HepG2 (cell line): ENCODE measurements around the gene CAMK2D. TPM values are rescaled to one million over a fixed set of nuclear protein-coding genes. Genes with fewer than 3 reads are reported as not detected.

Source experiments
- ATAC-seq: fragments of 200-7000 bp; cut with Tn5 transposase; 3 replicates; pipeline ENCODE4 v1.9.1; 2020; ENCODE audit warnings: mild to moderate bottlenecking, moderate library complexity
- BruUV-seq: library from RNA; stranded (reverse); fragments of 400-500 nt; replicated peaks from 2 replicates; lab custom pipeline; 2021; lab: Mats Ljungman, UMichigan
- CTCF ChIA-PET: fragments of 300-600 bp; formaldehyde crosslinking; extraction: SDS; loops from one replicate; lab custom pipeline; 2021; ENCODE audit warnings: low total read pairs, inconsistent platforms, low intra/inter-chr PET ratio; lab: Yijun Ruan, JAX
- POLR2A ChIA-PET: fragments of 350-600 bp; sonication (Branson Sonifier 250); formaldehyde crosslinking; loops from one replicate; lab custom pipeline; 2020; ENCODE audit warnings: antibody characterized with exemption, inconsistent platforms; lab: Yijun Ruan, JAX
- DNase-seq: peaks from one replicate; pipeline ENCODE4 v3.0.0-alpha.2; 2015; ENCODE audit warnings: low spot score
- FAIRE-seq: peaks from 3 replicates; lab custom pipeline; 2011; peaks lifted over from hg19 to GRCh38; lab: Jason Lieb, UNC
- H2AFZ ChIP-seq: one replicate; pipeline ENCODE4 v1.6.1; 2011; ENCODE audit warnings: low read length, inconsistent platforms
- H3K27ac ChIP-seq: fragments of 300-600 bp; 3 replicates; pipeline ENCODE4 v1.8.0; 2011; ENCODE audit warnings: mixed run types, mild to moderate bottlenecking, mixed read lengths, low read length, inconsistent platforms; ENCODE audit not compliant: insufficient read depth; ENCODE audit errors: extremely low read length
- H3K27me3 ChIP-seq, 2 experiments: fragments of 200-600 bp in 1 of 2; 2 replicates in 1 of 2; 3 replicates in 1 of 2; pipeline versions ENCODE4 v1.6.0 to v1.8.0; 2011; ENCODE audit warnings: low read length in 2 of 2, mild to moderate bottlenecking in 2 of 2, moderate library complexity in 2 of 2, inconsistent platforms in 1 of 2; ENCODE audit not compliant: insufficient read depth in 2 of 2, control insufficient read depth in 1 of 2
- H3K36me3 ChIP-seq, 2 experiments: fragments of 200-600 bp in 1 of 2; replicated peaks in 1 of 2; 2 replicates in 1 of 2; 3 replicates in 1 of 2; pipeline versions ENCODE4 v1.5.1 to v1.8.0; 2011; ENCODE audit warnings: low read length in 2 of 2, inconsistent platforms in 1 of 2; ENCODE audit not compliant: insufficient read depth in 2 of 2, control insufficient read depth in 1 of 2
- H3K4me1 ChIP-seq: 2 replicates; pipeline ENCODE4 v1.5.1; 2012; ENCODE audit warnings: low read length, inconsistent platforms; ENCODE audit not compliant: insufficient read depth
- H3K4me2 ChIP-seq: 2 replicates; pipeline ENCODE4 v1.6.0; 2011; ENCODE audit warnings: low read depth, low read length, inconsistent platforms
- H3K4me3 ChIP-seq, 3 experiments: fragments of 200-600 bp in 1 of 3; sonication (generic), shearing (Covaris generic) in 1 of 3; replicated peaks in 1 of 3; 2 replicates each; pipeline ENCODE4 v1.5.1; 2011 to 2016; ENCODE audit warnings: low read length in 3 of 3, inconsistent platforms in 2 of 3, low read depth in 2 of 3, mild to moderate bottlenecking in 2 of 3, control low read depth in 1 of 3, mixed read lengths in 1 of 3; ENCODE audit not compliant: insufficient read depth in 1 of 3
- H3K79me2 ChIP-seq: one replicate; pipeline ENCODE4 v1.6.1; 2011; ENCODE audit warnings: low read length, inconsistent platforms; ENCODE audit not compliant: insufficient read depth
- H3K9ac ChIP-seq: 2 replicates; pipeline ENCODE4 v1.6.0; 2011; ENCODE audit warnings: mild to moderate bottlenecking, low read depth, low read length, inconsistent platforms; ENCODE audit not compliant: insufficient read depth
- H3K9me3 ChIP-seq: 2 replicates; pipeline ENCODE4 v1.5.1; 2012; ENCODE audit warnings: mild to moderate bottlenecking, low read length
- H4K20me1 ChIP-seq: 2 replicates; pipeline ENCODE4 v1.6.0; 2011; ENCODE audit warnings: inconsistent platforms, mild to moderate bottlenecking, low read length, moderate library complexity; ENCODE audit not compliant: insufficient read depth
- KDM6A ChIP-seq: IDR thresholded peaks from 2 replicates; pipeline ENCODE4 v1.6.1; 2016; ENCODE audit warnings: low read depth
- MIXL1 ChIP-seq: IDR thresholded peaks from 2 replicates; pipeline ENCODE4 v1.6.1; 2016
- MXI1 ChIP-seq: IDR thresholded peaks from 3 replicates; pipeline ENCODE4 v1.6.1; 2012; ENCODE audit warnings: low read depth, low read length, inconsistent platforms, borderline replicate concordance
- SP1 ChIP-seq, 2 experiments: fragments of 450-650 bp in 1 of 2; sonication (generic) in 1 of 2; formaldehyde crosslinking in 1 of 2; IDR thresholded peaks; 2 replicates each; pipeline versions ENCODE4 v1.4.0 to v1.6.1; 2016 to 2020; ENCODE audit warnings: missing genetic modification reagents in 1 of 2
- XRCC5 ChIP-seq: fragments of 200-400 bp; formaldehyde crosslinking; optimal IDR thresholded peaks from 2 replicates; pipeline ENCODE3; 2017; ENCODE audit warnings: mild to moderate bottlenecking, low read length
- YY1 ChIP-seq: IDR thresholded peaks from 2 replicates; pipeline ENCODE4 v1.6.1; 2011; ENCODE audit warnings: low read length, low read depth, moderate library complexity, mild to moderate bottlenecking; ENCODE audit not compliant: insufficient read depth, insufficient replicate concordance
- ZNF44 ChIP-seq: sonication (generic); formaldehyde crosslinking; IDR thresholded peaks from 2 replicates; pipeline ENCODE4 v1.5.1; 2020; ENCODE audit warnings: mild to moderate bottlenecking, missing genetic modification reagents
- in situ Hi-C: cut with HindIII; loops from 2 replicates; pipeline ENCODE4 v1.10.0; 2017; ENCODE audit warnings: low pct_unique_long_range_greater_than_20kb; ENCODE audit not compliant: extremely low pct_ligation_motif_present
- intact Hi-C: fragments of 100-400 bp; cut with micrococcal nuclease; formaldehyde crosslinking; loops from one replicate; pipeline ENCODE4 v1.10.0; 2022; ENCODE audit not compliant: unreplicated experiment
- polyA plus RNA-seq, 8 experiments: library from polyadenylated mRNA; depleted of rRNA in 3 of 8; stranded (reverse) in 7 of 8; unstranded in 1 of 8; fragments of >200 nt; fragmentation: Illumina TruSeq in 4 of 8; extraction: Trizol in 4 of 8; gene quantifications; 2 replicates each; pipeline versions ENCODE4 v1.2.1 to v1.2.3, GENCODE V29; 2011 to 2016; ENCODE audit warnings: low read depth in 4 of 8, missing spikeins in 1 of 8, mixed read lengths in 1 of 8; ENCODE audit not compliant: insufficient read depth in 1 of 8
- total RNA-seq, 5 experiments: library from RNA; depleted of rRNA; stranded (reverse); fragments of >200 nt; fragmentation: Illumina TruSeq; extraction: Trizol; gene quantifications; 2 replicates each; pipeline ENCODE4 v1.2.3, GENCODE V29; 2016; ENCODE audit warnings: low read depth in 1 of 5
- TF ChIP-seq, protein P1 (sequence below): sonication (generic); IDR thresholded peaks from 2 replicates; pipeline ENCODE4 v1.6.1; 2016; ENCODE audit warnings: low read depth, borderline replicate concordance
- TF ChIP-seq, protein P2 (sequence below): sonication (generic); formaldehyde crosslinking; IDR thresholded peaks from 2 replicates; pipeline ENCODE4 v1.5.0; 2020; ENCODE audit warnings: mild to moderate bottlenecking, low read depth, missing genetic modification reagents, borderline replicate concordance
- TF ChIP-seq, protein P3 (sequence below): IDR thresholded peaks from 2 replicates; pipeline ENCODE4 v1.6.1; 2018; ENCODE audit warnings: missing genetic modification reagents

Gene CAMK2D
- total and polyA plus RNA-seq, 2 of the 13 experiments (the other 11 are each of a cell fraction or from before 2014, with no cell fraction given), result 18.0 to 65.4 TPM

- Histone ChIP-seq H3K9ac (no peak overlapping the region), H3K79me2 (no peaks in the 10 kb centered on the region), H3K4me1 (no peaks in the 10 kb centered on the region), H3K27me3 (no peaks in the 10 kb centered on the region), H3K36me3 (peaks cover 5 to 28% of the 10 kb centered on the region in 2 experiments; a peak in 4 of 5 replicates), H3K4me2 (no peak overlapping the region), H3K27ac (no peak overlapping the region), H4K20me1 (no peaks in the 10 kb centered on the region), H3K9me3 (no peaks in the 10 kb centered on the region), H2AFZ (no peak overlapping the region), H3K4me3 (no peak overlapping the region)
- no peak for ATAC-seq
- intact Hi-C loops (no loop called here), in situ Hi-C loops (no loop called here)
- no TSS peak for BruUV-seq
- FAIRE-seq, result no peak
- ChIA-PET POLR2A (no interaction called here), CTCF (no interaction called here)
- TF ChIP-seq, protein P1, sequence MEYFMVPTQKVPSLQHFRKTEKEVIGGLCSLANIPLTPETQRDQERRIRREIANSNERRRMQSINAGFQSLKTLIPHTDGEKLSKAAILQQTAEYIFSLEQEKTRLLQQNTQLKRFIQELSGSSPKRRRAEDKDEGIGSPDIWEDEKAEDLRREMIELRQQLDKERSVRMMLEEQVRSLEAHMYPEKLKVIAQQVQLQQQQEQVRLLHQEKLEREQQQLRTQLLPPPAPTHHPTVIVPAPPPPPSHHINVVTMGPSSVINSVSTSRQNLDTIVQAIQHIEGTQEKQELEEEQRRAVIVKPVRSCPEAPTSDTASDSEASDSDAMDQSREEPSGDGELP, result no peak
- DNase-seq, result no peak
Measured at GRCh38 chr4:113461281-113461680, 300.3 kb downstream of the CAMK2D start.

DNA sequence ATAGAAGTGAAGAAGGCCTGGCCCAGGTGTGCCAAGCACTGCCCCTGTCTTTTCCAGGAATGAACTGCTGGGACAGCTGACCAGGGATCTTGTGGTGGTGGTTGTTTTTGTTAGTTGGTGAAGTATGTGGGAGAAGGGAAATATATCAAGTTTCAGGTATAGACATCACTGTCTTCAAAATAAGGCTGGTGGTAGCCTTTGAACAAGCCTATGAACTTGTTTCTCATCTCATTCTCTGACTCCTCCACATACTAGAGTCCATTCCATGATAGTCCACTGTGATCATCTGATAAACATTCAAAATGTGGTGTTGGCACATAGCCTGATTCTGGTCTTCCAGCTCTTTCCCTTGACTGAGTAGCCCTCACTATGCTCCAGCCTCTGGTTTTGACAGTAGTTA lies 303.7 kb downstream of the CAMK2D start:
- Histone ChIP-seq H3K36me3 (peaks cover 5 to 23% of the 10 kb centered on the region in 2 experiments; a peak in 3 of 5 replicates), H3K27ac (no peak overlapping the region), H3K4me1 (no peaks in the 10 kb centered on the region), H3K4me2 (no peak overlapping the region), H3K4me3 (no peak overlapping the region), H3K27me3 (no peaks in the 10 kb centered on the region), H3K9ac (no peak overlapping the region), H3K79me2 (no peaks in the 10 kb centered on the region), H4K20me1 (no peaks in the 10 kb centered on the region), H2AFZ (no peak overlapping the region), H3K9me3 (no peaks in the 10 kb centered on the region)
- in situ Hi-C loops, result no loop called here
- ChIA-PET POLR2A (no interaction called here), CTCF (no interaction called here)
- no TSS peak for BruUV-seq
- intact Hi-C loops, result no loop called here
- TF ChIP-seq XRCC5, result no peak
- no peak for TF ChIP-seq KDM6A
- TF ChIP-seq MIXL1 (CRISPR knock-in tag), result no peak
- TF ChIP-seq YY1, result no peak
- TF ChIP-seq, protein P2, sequence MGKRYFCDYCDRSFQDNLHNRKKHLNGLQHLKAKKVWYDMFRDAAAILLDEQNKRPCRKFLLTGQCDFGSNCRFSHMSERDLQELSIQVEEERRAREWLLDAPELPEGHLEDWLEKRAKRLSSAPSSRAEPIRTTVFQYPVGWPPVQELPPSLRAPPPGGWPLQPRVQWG (CRISPR knock-in tag), result no peak
- no peak for TF ChIP-seq SP1 (IDR thresholded peaks at IDR 0.05)
- no peak for TF ChIP-seq SP1 (CRISPR knock-in tag; IDR thresholded peaks at IDR 0.05)
- TF ChIP-seq, protein P3, sequence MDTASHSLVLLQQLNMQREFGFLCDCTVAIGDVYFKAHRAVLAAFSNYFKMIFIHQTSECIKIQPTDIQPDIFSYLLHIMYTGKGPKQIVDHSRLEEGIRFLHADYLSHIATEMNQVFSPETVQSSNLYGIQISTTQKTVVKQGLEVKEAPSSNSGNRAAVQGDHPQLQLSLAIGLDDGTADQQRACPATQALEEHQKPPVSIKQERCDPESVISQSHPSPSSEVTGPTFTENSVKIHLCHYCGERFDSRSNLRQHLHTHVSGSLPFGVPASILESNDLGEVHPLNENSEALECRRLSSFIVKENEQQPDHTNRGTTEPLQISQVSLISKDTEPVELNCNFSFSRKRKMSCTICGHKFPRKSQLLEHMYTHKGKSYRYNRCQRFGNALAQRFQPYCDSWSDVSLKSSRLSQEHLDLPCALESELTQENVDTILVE (CRISPR knock-in tag), result no peak
- no peak for TF ChIP-seq ZNF44 (CRISPR knock-in tag)
- TF ChIP-seq MXI1, result no peak
- ATAC-seq (no peak), DNase-seq (no peak), FAIRE-seq (no peak)
